NCI-H748 treated with DMSO at 0.1 percent for 48 hours (cell line): ENCODE measurements around the gene ACBD3.

ENCODE experiments used
- DNase-seq: peaks from one replicate; lab custom pipeline; 2025; lab: John Stamatoyannopoulos, UW

ACBD3 gene

DNA sequence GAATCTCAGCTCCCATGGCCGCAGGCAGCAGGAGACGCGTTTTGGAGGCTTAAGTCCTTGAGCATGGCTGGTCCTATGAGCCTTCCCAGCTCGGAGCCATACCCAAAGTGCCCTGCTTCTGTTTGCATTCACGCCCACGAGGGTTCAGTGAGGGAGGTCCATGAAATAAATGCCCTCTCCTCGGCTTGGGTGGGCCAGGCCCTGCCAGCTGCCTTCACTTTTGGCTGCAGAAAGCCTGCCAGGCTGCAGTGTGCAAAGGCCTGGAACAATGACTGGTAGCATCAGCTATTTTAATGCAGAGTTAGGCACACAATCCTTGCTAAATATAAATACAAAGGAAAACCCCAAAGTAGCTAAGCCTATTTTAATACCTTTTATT is 74.7 kb downstream of the ACBD3 start:
- no peak for DNase-seq

DNA sequence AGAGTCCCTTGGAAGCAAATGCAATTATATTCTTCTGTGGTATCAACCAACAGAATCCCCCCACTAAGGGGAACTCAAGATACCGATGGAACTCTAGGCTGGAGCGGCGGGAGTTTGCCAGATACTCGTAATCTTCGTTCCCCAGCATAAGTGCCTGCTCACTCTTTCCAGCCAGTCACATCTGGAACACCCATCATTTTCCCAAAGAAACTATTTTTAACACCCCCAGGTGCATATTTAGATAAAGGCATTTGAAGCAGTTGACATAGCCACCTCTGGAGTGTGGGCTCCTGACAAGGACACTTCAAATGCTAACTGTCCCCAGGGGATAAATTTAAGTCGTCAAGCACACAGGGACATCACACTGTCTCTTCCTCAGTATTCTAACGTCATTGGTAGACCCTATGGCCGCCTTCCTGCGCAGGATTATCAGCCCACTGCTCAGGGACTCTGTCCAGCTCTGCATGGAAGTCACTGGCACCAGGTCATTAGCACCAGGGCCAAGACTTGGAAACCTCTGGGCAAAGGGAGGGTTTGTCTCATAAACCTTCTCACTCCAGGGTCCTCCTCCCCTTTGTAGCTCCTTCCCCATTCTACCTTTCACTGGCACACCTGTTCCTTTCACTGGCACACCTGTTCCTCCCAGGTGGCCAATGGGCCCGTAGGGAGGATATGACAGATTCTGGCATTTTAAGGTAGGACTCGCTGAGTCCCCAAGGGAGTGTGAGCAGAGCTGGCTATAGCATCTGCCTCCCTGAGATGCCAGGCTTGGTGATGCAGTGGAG is 75.3 kb downstream of the ACBD3 start:
- DNase-seq, result no peak

DNA sequence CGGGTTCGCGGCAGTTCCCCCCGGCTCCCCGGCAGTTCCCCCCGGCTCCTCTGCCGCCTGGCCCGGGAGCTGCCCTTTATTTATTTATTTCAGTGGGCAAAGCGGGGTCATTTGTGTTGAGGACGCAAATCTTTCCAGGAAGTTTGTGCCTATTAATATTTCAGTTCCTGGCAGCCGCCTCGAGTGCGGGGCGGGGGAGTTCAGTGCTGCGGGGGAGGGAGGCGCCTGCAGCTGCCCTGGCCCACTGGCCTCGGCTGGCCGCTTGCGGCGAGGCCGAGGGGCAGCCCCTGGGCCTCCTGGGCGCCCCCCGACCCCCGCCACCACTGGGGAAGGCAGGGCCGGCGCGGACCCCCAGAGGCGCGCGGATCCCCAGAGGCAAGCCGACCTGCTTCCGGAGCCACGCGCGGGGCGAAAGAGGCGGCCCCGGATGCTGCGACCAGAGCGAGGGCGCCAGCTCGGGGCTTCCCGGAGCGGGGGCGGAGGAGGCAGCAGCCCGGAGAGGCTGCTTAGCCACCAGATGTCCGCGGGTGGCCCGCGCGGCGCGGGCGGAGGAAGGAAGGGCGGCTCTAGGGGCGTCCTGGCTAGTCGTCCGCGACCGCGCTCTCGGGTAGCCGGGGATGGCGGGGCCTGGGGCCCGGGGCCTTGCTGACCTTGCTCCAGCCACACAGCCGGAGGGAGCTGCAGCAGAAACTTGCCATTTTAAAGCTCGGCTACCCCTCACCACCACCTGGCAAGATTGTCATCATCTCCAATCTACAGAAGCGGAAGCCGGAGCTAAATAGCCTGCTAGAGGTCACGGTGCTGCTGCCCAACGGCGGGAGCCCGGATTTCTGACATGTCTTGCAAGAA is 76.1 kb downstream of the ACBD3 start:
- peak; percentile 6 for DNase-seq

DNA sequence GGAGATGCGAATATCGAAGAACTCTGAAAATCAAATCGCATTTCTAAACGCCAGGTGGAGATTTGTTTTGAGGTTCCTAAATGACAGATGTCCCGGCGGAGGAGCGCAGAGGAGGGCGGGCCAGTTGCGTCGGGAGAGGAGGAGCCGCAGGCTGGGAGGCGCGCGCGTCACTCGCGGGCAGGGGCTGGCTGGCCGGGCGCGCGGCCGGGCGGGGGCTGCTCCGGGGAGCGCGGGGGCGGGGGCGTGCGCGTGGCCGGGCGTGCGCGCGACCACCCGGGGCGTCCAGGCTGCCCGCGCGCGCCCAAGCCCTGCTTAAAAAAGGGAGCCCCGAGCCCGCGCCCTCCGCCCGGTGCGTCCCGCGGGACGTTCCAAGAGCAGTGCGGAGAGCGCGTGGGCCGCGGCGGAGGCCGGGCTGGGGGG is 76.7 kb downstream of the ACBD3 start:
- peak; percentile 14 for DNase-seq

DNA sequence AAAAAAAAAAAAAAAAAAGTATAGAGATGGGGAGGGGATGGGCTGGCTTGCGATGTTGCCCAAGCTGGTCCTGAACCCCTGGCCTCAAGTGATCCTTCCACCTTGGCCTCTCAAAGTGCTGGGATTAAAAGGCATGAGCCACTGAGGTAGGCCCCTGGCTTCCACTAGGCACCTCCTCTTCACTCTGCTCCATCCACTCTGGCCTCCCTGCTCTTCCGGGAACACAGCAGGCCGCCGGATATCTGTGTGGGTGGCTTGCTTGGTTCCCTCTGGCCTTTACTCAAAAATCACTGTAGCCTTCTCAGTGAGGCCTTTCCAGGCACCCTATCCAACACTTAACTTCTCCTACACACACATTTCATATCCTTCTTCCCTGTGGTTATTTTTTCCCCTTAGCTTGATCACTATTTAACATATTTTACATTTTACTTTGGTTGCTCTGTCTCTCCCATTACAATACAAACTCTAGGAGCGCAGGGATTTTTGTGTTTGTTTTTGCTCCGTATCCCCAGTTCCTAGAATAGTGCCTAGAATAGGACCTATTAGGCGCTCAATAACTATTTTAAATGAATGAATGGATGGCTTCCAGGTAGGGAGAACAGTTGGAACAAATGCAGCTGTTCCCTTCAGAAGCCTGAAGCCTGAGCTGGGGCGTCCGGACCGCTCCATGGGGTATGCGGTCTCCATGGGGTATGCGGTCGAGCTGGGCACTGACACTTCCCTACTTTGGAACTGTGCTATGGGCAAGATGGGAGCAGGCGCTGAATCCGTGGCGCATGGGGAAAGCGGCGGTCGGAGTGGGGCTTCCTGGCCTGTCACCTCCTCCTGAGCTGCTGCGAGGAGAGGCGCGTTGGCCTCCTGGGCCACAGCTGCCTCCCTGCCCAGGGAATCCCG is 77.4 kb downstream of the ACBD3 start:
- no peak for DNase-seq

DNA sequence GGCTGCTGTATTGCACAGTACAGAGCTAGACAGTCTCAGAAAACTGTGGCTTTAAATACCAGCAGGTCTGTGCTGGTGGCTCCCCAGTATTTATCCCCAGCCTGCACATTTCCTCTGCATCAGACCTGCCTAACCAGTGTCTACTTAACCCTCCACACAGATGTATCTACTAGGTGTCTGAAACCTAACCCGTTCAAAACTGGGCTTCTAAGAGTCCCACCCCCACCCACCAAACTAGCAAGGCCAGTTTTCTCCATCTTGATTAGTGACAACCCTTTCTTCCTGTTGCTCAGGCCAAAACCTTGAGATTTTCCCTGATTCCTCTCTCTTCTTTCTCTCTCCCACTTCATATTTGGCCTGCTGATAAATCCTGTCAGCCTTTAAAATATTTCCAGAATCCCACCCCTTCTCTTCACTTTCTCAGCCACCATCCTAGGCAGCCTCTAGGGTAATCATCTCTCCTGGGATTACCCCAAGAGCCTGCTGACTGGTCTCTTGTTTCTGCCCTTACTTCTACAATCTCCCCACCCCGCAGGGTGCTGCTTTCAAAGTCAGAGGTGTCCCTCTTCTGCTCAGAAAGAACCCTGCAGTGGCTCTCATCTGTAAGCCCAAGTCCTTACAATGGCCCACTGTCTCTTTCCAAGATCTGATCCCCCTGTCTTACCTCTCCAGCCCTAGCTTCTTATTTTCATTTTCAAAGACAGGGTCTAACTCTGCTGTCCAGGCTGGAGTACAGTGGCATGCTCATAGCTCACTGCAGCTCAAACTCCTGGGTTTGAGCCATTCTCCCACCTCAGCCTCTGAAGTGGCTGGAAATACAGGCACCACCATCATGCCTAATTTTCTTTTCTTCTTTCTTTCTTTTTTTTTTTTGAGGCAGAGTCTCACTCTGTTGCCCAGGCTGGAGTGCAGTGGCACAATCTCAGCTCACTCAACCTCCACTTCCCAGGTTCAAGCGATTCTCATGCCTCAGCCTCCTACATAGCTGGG is 78.8 kb downstream of the ACBD3 start:
- DNase-seq, result no peak

DNA sequence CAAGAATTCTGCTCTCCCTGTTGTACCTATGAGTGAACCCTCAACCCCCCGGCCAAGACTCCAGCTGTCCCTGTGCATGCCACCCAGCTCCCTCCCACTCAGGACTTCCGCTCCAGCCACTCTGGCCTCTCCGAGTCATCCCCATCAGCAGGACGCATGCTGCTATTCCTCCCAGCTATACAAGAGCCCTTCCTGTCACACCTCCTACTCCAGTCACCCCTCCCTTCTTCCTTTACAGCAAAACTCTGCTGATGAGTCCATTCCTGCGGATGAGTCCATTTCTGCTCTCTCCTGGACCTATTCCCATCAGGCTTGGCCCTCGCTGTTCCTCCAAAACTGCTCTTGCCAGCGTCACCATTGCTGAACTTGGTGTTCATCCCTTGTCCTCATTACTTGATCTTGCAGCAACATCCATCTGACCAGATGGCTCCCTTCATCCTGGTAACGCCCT is 81.8 kb downstream of the ACBD3 start:
- no peak for DNase-seq

DNA sequence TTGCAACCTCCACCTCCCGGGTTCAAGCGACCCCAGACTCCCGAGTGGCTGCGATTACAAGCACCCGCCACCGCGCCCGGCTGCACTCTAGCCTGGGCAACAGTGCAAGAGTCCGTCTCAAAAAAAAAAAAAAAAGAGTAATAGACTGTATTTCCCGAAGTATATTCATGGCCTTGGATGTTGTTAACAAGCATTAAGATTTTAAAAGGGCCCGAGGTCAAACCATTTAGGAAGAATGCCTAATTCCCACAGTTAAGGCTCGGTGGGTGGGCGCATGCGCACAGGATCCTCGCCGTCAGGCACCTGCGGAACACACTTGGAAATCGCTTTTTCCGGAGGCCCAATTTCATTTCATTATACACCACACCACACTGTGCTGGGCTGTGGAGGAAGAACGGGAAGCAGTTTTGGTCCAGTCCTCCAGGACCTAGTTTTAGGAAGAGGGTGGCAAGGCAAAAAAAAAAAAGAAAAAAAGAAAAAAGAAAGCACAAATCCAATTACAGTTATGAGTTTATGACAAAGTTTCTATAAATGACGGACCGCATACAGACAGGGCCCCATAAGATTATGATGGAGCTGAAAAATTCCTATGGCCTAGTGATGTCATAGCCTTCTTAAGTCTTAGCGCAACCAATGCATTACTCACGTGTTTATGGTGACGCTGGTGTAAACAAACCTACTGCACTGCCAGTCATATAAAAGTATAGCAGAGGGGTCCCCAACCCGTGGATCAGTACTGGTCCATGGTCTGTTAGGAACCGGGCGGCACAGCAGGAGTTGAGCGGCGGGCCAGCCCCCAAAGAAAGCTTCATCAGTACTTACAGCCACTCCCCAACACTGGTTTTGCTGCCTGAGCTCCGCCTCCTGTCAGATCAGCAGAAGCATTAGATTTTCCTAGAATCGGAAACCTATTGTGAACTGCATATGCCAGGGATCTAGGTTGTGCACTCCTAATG is 85.8 kb downstream of the ACBD3 start:
- no peak for DNase-seq

DNA sequence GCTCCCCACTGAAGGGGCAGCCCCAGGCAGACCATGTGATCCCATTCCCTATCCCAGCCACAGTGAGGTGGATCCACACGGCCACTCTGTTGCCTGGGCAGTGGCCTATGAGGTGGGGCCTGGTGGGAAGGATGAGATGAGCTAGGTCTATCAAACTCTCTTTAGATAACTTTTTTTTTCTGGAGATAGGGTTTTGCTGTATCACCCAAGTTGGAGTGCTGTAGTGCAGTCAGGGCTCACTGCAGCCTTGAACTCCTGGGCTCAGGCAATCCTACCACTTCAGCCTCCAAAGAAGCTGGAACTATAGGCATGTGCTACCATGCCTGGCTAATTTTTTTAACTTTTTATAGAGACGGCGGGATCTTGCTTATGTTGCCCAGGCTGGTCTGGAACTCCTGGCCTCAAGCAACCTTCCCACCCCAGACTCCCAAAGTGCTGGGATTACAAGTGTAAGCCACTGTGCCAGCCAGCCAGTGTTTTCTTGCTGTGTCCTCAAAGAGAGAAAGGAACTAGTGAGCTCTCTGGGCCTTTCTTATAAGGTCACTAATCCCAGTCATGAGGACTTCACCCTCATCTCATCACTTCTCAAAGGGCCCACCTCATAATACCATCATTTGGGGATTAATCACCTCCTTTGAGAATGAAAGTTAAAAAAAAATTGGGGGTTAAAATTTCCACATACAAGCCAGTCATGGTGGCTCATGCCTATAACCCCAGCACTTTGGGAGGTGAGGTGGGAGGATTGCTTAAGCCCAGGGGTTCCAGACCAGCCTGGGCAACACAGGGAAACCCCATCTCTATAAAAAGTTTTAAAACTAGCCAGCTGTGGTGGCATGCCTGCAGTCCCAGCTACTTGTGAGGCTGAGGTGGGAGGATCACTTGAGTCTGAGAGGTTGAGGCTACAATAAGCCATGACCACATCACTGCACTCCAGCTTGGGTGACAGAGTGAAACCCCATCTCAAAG is 87.4 kb downstream of the ACBD3 start:
- no peak for DNase-seq

DNA sequence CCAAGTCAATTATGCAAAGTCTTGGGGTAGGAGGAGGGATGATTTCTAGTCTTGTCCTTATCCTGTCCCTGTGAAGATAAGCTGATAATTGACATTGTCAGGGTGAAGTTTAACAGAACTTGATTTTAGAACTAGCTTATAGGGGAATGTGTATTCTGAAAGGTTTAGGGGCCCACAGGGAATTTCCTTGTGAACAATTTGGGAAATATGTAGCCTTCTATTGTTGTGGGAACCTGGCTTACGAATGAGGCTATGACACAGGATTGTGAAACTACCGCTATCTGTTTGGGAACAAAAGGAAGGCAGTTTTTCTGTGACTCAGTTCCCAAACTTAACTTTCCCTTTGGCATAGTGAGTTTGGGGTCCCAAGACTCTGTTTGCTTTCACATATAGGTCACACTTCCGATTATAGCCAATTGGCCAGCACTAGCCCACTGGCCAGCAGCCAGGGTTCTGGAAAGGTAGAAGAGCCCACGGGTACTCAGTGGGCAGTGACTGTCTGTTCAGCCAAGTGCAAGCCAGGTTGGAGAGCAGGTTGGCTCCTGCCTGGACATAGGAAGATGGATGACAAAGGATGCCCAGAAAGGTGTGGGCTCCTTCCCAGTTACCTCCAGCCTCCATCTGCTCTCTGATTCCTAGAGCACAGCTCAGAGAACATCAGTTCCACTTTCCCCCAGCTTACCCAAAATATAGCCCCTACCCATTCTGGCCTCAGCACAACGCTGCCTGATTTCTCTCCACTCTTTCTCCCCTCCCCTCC is 88.5 kb downstream of the ACBD3 start:
- no peak for DNase-seq

DNA sequence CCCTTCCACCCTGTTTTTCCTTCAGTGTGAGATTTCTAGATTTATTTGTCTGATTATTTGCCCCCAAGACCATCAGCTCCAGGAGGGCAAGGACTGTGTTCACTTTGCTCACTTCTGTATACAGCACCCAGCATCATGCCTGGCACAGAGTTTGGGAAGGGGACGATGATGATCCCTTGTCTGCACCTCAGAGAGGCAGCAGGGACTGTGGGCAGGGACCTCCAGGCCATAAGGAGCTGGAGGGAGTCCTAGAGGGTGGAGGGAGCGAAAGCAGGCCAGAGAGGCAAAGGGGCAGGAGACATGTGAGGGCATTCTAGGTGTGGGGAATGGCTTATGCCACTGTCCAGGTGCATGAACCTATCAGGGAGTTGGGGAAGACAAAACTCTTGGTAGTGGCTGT is 91.3 kb downstream of the ACBD3 start:
- no peak for DNase-seq
